Activated naive CD8-positive, alpha-beta T cell treated with anti-CD3 and anti-CD28 coated beads, Interleukin-2, amount 10 ng/mL, durations not matched to agents 7 days and 5 days (primary cell): Measurements from ENCODE around the gene MRO. TPM values are rescaled to one million over a fixed set of nuclear protein-coding genes. Genes with fewer than 3 reads are reported as not detected.
"Not testable (repeated sequence)": the region's sequence is repeated elsewhere in the genome, so short reads cannot be mapped to it uniquely, and the experiment has no call there.

ENCODE experiments used
- ATAC-seq: fragments of 150-1000 bp; cut with Tn5 transposase; one replicate; pipeline ENCODE4 v1.10.0; 2021; ENCODE audit warnings: low read depth, moderate library complexity
- POLR2A ChIA-PET: fragments of 350-600 bp; sonication (Branson Sonifier 250); formaldehyde crosslinking; loops from one replicate; lab custom pipeline; 2021; ENCODE audit warnings: antibody characterized with exemption; lab: Charles Lee
- DNase-seq: peaks from one replicate; pipeline ENCODE4 v3.0.0; 2021
- H3K27ac Mint-ChIP-seq: one replicate; pipeline ENCODE4 v1.8.0; 2022; ENCODE audit warnings: mild to moderate bottlenecking, mixed read lengths
- H3K27me3 Mint-ChIP-seq: one replicate; pipeline ENCODE4 v1.8.0; 2022; ENCODE audit warnings: mild to moderate bottlenecking, moderate library complexity, mixed read lengths
- H3K36me3 Mint-ChIP-seq: one replicate; pipeline ENCODE4 v1.8.0; 2021; ENCODE audit warnings: mild to moderate bottlenecking, mixed read lengths
- H3K4me1 Mint-ChIP-seq: one replicate; pipeline ENCODE4 v1.8.0; 2021; ENCODE audit warnings: mixed read lengths
- H3K4me3 Mint-ChIP-seq: one replicate; pipeline ENCODE4 v1.8.0; 2022; ENCODE audit warnings: mild to moderate bottlenecking, moderate library complexity, mixed read lengths
- H3K9me3 Mint-ChIP-seq: one replicate; pipeline ENCODE4 v1.8.0; 2021; ENCODE audit warnings: mixed read lengths
- total RNA-seq, 2 experiments: library from RNA; stranded (reverse); gene quantifications; one replicate each; pipeline ENCODE4 v1.2.3, GENCODE V29; 2021

MRO gene
- total RNA-seq, 2 experiments from 2014 or later = not detected

DNA sequence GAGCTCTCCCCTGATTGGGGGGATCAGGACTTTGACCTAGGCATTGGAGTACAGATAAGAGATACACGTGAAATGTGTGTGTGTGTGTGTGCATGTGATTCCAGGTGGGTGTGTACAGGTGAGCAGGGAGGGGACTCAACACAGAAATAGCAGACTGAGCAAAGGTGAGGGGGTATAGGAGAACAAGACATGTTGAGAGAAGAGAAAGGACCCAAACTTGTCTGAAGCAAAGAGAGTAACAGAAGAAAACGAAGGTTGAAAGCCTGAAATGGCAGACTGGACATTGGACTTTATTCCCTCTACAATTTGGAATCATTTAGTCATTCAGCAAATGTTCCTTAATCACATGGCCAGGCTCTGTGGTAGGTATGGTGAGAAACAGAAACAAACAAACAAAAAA lies 23.3 kb downstream of the MRO start:
- Mint-ChIP-seq H3K4me1 (no peaks in the 10 kb centered on the region), H3K9me3 (no peaks in the 10 kb centered on the region), H3K36me3 (no peaks in the 10 kb centered on the region), H3K4me3 (no peak overlapping the region), H3K27me3 (peaks cover 38% of the 10 kb centered on the region), H3K27ac (no peak overlapping the region)
- no peak for DNase-seq
- POLR2A ChIA-PET = no interaction called here
- ATAC-seq = no peak

- H3K4me3 Mint-ChIP-seq = no peak overlapping the region
- peaks cover 33% of the 10 kb centered on the region for H3K27me3 Mint-ChIP-seq
Observed at GRCh38 chr18:50793641-50794565, 25.9 kb downstream of the MRO start.

GRCh38 chr18:50792885-50793284 lies 26.9 kb downstream of the MRO start:
- Mint-ChIP-seq H3K9me3 (no peaks in the 10 kb centered on the region), H3K27me3 (peaks cover 28% of the 10 kb centered on the region), H3K4me1 (no peaks in the 10 kb centered on the region), H3K36me3 (no peaks in the 10 kb centered on the region), H3K27ac (no peak overlapping the region), H3K4me3 (no peak overlapping the region)
- ATAC-seq = no peak
- POLR2A ChIA-PET = interaction anchor here (0.6 kb wide), 1 partner anchor 11 kb away, joined by 3 read pairs; no protein-coding TSS in a partner anchor
- DNase-seq = no peak

More at GRCh38 chr18:50793641-50794565, 25.9 kb downstream of the MRO start:
- POLR2A ChIA-PET = no interaction called here
- Mint-ChIP-seq H3K36me3 (no peaks in the 10 kb centered on the region), H3K27ac (no peak overlapping the region), H3K9me3 (no peaks in the 10 kb centered on the region), H3K4me1 (no peaks in the 10 kb centered on the region)
- DNase-seq (no peak), ATAC-seq (no peak)

GRCh38 chr18:50791599-50792438 lies 28.0 kb downstream of the MRO start:
- H3K27ac Mint-ChIP-seq = no peak overlapping the region
- H3K27me3 Mint-ChIP-seq = peaks cover 18% of the 10 kb centered on the region
- no peaks in the 10 kb centered on the region for H3K9me3 Mint-ChIP-seq
- ATAC-seq = no peak
- no peaks in the 10 kb centered on the region for H3K36me3 Mint-ChIP-seq
- no peaks in the 10 kb centered on the region for H3K4me1 Mint-ChIP-seq
- DNase-seq = no peak
- POLR2A ChIA-PET = no interaction called here
- H3K4me3 Mint-ChIP-seq = no peak overlapping the region

DNA sequence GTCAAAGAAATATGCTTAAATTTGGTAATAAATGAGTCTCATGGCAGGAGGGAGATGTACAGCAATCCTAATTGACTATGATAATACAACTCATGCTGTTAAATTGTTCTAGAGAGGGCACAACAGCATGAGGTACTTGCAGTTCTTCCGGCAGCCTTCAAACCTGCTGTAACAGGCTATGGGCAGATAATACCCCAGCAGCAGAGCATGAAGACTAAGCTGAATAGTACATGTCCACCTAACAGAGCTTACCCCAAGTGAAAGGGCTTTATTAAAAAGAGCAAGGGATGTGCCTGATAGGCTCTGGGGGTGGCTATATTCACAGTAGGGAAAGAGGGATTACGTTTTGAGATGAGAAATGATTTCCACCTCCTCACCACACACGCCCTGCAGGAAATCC lies 28.9 kb downstream of the MRO start:
- peaks cover 11% of the 10 kb centered on the region for H3K27me3 Mint-ChIP-seq

DNA sequence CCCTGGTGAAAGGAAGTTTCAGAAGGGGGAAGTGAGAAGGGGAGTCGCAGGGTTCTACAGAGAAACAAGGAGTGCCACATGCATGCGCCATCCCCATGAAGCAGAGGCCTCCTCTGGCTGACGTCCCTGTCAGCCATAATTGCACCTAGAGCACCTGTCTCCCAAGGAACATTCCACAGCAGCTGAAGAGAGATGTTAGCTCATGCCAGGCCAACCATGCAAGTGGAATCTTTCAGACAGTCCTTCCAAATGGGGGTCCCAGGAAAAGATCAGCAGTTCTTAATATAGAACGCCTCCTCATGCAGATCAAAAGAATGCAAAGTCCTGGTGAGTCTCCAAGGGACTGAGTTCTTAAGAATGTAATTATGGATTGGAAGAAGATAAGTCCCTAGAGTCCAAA lies 29.6 kb downstream of the MRO start:
- no peak for ATAC-seq
- Mint-ChIP-seq H3K4me1 (no peaks in the 10 kb centered on the region), H3K36me3 (no peaks in the 10 kb centered on the region), H3K9me3 (no peaks in the 10 kb centered on the region), H3K27ac (no peak overlapping the region), H3K27me3 (peaks cover 5% of the 10 kb centered on the region), H3K4me3 (no peak overlapping the region)
- POLR2A ChIA-PET = no interaction called here
- DNase-seq = no peak

More for the DNA sequence above, 28.9 kb downstream of the MRO start:
- Mint-ChIP-seq H3K27ac (no peak overlapping the region), H3K4me1 (no peaks in the 10 kb centered on the region), H3K9me3 (no peaks in the 10 kb centered on the region), H3K36me3 (no peaks in the 10 kb centered on the region), H3K4me3 (no peak overlapping the region)
- ATAC-seq = no peak
- POLR2A ChIA-PET = no interaction called here
- no peak for DNase-seq

DNA sequence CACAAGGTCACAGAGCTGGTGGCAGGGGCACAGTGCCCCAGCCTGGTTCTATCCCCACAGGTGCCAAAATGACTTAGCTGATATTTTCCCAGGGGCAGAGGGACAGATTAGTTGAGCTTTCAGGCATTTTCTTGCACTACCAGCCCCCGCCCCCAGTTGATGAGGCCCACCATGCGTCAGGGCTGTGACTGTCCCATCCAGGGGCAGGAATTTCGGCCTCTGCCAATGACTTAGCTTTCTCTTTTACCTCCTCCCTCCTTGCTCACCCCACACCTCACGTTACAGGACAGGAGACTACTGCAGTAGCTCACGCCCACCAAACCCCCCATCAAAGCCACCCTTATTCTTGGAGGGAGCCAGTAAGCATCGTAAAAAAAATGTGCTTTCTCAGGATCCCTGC lies 31.5 kb downstream of the MRO start:
- Mint-ChIP-seq H3K4me1 (no peaks in the 10 kb centered on the region), H3K36me3 (no peaks in the 10 kb centered on the region), H3K27ac (no peak overlapping the region), H3K9me3 (no peaks in the 10 kb centered on the region), H3K4me3 (no peak overlapping the region), H3K27me3 (no peaks in the 10 kb centered on the region)
- POLR2A ChIA-PET = no interaction called here
- ATAC-seq (no peak), DNase-seq (no peak)

GRCh38 chr18:50786864-50787263 lies 33.0 kb downstream of the MRO start:
- POLR2A ChIA-PET = no interaction called here
- Mint-ChIP-seq H3K4me1 (no peaks in the 10 kb centered on the region), H3K9me3 (no peaks in the 10 kb centered on the region), H3K27me3 (no peaks in the 10 kb centered on the region), H3K27ac (no peak overlapping the region), H3K36me3 (no peaks in the 10 kb centered on the region), H3K4me3 (no peak overlapping the region)
- DNase-seq (no peak), ATAC-seq (no peak)

- ATAC-seq (no peak), DNase-seq (no peak)
- no peaks in the 10 kb centered on the region for H3K36me3 Mint-ChIP-seq
- no peaks in the 10 kb centered on the region for H3K9me3 Mint-ChIP-seq
- H3K4me3 Mint-ChIP-seq = no peak overlapping the region
- POLR2A ChIA-PET = no interaction called here
- H3K27me3 Mint-ChIP-seq = peaks cover 6% of the 10 kb centered on the region
- H3K4me1 Mint-ChIP-seq = no peaks in the 10 kb centered on the region
- no peak overlapping the region for H3K27ac Mint-ChIP-seq
Observed at GRCh38 chr18:50783553-50783952, 36.3 kb downstream of the MRO start.

DNA sequence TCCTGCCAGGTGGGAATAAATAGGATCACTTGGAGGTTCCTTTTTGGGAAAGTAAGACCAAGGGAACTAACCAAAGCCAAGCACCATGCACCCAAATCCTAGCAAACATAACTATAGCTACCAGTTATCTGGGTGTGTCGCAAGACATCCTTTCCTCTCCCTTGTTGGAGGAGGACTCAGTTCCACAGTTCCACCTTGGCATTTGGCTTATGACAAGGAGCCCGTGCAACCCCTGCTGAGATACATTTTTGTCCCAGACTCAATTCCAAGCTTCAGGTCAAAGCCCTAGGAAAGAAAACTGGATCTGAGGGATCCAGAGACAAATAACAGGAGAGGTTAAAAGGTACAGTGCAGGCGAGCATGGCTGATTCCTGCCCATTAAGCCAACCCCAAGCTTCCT lies 40.8 kb downstream of the MRO start:
- DNase-seq, H3K4me1 Mint-ChIP-seq, H3K27ac Mint-ChIP-seq, H3K36me3 Mint-ChIP-seq, H3K27me3 Mint-ChIP-seq, H3K4me3 Mint-ChIP-seq, ATAC-seq, H3K9me3 Mint-ChIP-seq, POLR2A ChIA-PET: not testable (repeated sequence)

- POLR2A ChIA-PET = no interaction called here
- no peak for ATAC-seq
- H3K4me1 Mint-ChIP-seq = no peaks in the 10 kb centered on the region
- DNase-seq = no peak
- H3K27ac Mint-ChIP-seq = no peak overlapping the region
- no peaks in the 10 kb centered on the region for H3K9me3 Mint-ChIP-seq
- H3K27me3 Mint-ChIP-seq = peaks cover 7% of the 10 kb centered on the region
- no peak overlapping the region for H3K4me3 Mint-ChIP-seq
- H3K36me3 Mint-ChIP-seq = no peaks in the 10 kb centered on the region
Observed at GRCh38 chr18:50776383-50776782, 43.4 kb downstream of the MRO start.

- DNase-seq = no peak
- ATAC-seq = no peak
- Mint-ChIP-seq H3K4me3 (no peak overlapping the region), H3K36me3 (no peaks in the 10 kb centered on the region), H3K27me3 (peaks cover 6% of the 10 kb centered on the region), H3K9me3 (peaks cover 1% of the 10 kb centered on the region), H3K27ac (no peak overlapping the region), H3K4me1 (no peaks in the 10 kb centered on the region)
- POLR2A ChIA-PET = no interaction called here
Observed at GRCh38 chr18:50775726-50776125, 44.1 kb downstream of the MRO start.

GRCh38 chr18:50775207-50775606 lies 44.6 kb downstream of the MRO start:
- Mint-ChIP-seq H3K27ac (no peak overlapping the region), H3K4me3 (no peak overlapping the region), H3K9me3 (peaks cover 4% of the 10 kb centered on the region), H3K4me1 (no peaks in the 10 kb centered on the region), H3K36me3 (no peaks in the 10 kb centered on the region), H3K27me3 (peaks cover 7% of the 10 kb centered on the region)
- no peak for ATAC-seq
- DNase-seq = no peak
- POLR2A ChIA-PET = no interaction called here
